ENCODE data around the gene ARMC9. TPM values are rescaled to one million over a fixed set of nuclear protein-coding genes. Genes with fewer than 3 reads are reported as not detected.

The ARMC9 gene
- total RNA-seq, 1 donor from 2014 or later = 178 TPM

DNA sequence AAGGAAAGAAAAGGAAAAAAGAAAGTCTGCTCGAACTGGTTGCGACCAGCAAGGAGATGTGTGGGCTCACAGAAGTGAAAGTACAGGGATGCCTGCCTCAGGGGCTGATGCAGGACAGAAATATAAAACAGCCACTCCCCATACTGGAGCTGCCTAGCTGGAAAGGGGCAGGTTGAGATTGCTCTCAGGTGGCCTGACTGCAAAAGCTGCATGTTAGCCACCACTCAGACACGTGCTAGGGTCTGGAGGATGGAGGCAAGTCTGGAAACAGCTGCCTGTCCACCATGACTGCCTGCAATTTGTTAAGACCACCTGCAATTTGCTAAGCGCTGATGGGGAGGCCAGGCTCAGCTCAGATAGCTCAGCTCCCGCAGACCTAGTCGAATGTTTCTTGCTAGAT lies 215.0 kb downstream of the ARMC9 start:
- TF ChIP-seq, protein P1, sequence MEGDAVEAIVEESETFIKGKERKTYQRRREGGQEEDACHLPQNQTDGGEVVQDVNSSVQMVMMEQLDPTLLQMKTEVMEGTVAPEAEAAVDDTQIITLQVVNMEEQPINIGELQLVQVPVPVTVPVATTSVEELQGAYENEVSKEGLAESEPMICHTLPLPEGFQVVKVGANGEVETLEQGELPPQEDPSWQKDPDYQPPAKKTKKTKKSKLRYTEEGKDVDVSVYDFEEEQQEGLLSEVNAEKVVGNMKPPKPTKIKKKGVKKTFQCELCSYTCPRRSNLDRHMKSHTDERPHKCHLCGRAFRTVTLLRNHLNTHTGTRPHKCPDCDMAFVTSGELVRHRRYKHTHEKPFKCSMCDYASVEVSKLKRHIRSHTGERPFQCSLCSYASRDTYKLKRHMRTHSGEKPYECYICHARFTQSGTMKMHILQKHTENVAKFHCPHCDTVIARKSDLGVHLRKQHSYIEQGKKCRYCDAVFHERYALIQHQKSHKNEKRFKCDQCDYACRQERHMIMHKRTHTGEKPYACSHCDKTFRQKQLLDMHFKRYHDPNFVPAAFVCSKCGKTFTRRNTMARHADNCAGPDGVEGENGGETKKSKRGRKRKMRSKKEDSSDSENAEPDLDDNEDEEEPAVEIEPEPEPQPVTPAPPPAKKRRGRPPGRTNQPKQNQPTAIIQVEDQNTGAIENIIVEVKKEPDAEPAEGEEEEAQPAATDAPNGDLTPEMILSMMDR (IDR thresholded peaks at IDR 0.05) = no peak
- H3K27ac Mint-ChIP-seq (ENCODE audit: unreplicated experiment) = no peak overlapping the region
- no peak overlapping the region for H3K4me3 Mint-ChIP-seq (ENCODE audit: unreplicated experiment)
- H3K4me1 Mint-ChIP-seq (ENCODE audit: unreplicated experiment) = peaks cover 24% of the 10 kb centered on the region
- H3K36me3 Mint-ChIP-seq (ENCODE audit: unreplicated experiment) = no peaks in the 10 kb centered on the region
- DNase-seq (ENCODE audit: extremely low spot score, unreplicated experiment) = no peak
- H3K9me3 Mint-ChIP-seq (ENCODE audit: unreplicated experiment) = peaks cover 4% of the 10 kb centered on the region
- no peaks in the 10 kb centered on the region for H3K27me3 Mint-ChIP-seq (ENCODE audit: unreplicated experiment)

- Mint-ChIP-seq H3K36me3 (ENCODE audit: unreplicated experiment) (no peaks in the 10 kb centered on the region), H3K9me3 (ENCODE audit: unreplicated experiment) (peaks cover 4% of the 10 kb centered on the region), H3K27ac (ENCODE audit: unreplicated experiment) (no peak overlapping the region), H3K27me3 (ENCODE audit: unreplicated experiment) (no peaks in the 10 kb centered on the region), H3K4me3 (ENCODE audit: unreplicated experiment) (no peak overlapping the region), H3K4me1 (ENCODE audit: unreplicated experiment) (peaks cover 24% of the 10 kb centered on the region)
- DNase-seq (ENCODE audit: extremely low spot score, unreplicated experiment) = no peak
- TF ChIP-seq, protein P1 (IDR thresholded peaks at IDR 0.05) = no peak
Observed at GRCh38 chr2:231413921-231414476, 215.6 kb downstream of the ARMC9 start.

DNA sequence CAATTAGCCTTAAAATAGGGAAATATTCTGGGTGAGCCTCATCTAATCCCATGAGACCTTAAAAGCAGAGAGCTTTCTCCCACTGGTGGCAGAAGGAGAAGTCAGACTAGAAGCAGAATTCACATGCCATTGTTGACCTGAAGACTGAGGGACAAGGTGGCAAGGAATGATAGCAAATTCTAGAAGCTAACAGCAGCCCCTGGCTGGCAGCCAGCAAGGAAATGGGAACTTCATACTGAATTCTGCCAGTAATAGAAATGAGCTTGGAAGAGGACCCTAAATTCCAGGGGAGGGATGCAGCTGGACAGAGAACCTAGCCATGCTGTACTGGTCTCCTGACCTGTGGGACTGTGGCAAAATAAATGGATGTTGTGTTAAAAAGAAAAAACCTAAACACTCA lies 216.6 kb downstream of the ARMC9 start:
- Mint-ChIP-seq H3K4me1 (ENCODE audit: unreplicated experiment) (peaks cover 24% of the 10 kb centered on the region), H3K27me3 (ENCODE audit: unreplicated experiment) (no peaks in the 10 kb centered on the region), H3K27ac (ENCODE audit: unreplicated experiment) (no peak overlapping the region), H3K9me3 (ENCODE audit: unreplicated experiment) (peaks cover 4% of the 10 kb centered on the region), H3K36me3 (ENCODE audit: unreplicated experiment) (no peaks in the 10 kb centered on the region), H3K4me3 (ENCODE audit: unreplicated experiment) (no peak overlapping the region)
- DNase-seq (ENCODE audit: extremely low spot score, unreplicated experiment) = no peak
- TF ChIP-seq, protein P1 (IDR thresholded peaks at IDR 0.05) = no peak

- Mint-ChIP-seq H3K27me3 (ENCODE audit: unreplicated experiment) (no peaks in the 10 kb centered on the region), H3K4me1 (ENCODE audit: unreplicated experiment) (peaks cover 5% of the 10 kb centered on the region), H3K4me3 (ENCODE audit: unreplicated experiment) (no peak overlapping the region), H3K36me3 (ENCODE audit: unreplicated experiment) (no peaks in the 10 kb centered on the region), H3K9me3 (ENCODE audit: unreplicated experiment) (no peaks in the 10 kb centered on the region), H3K27ac (ENCODE audit: unreplicated experiment) (no peak overlapping the region)
- TF ChIP-seq, protein P1 (IDR thresholded peaks at IDR 0.05) = no peak
- no peak for DNase-seq (ENCODE audit: extremely low spot score, unreplicated experiment)
Observed at GRCh38 chr2:231418820-231419640, 220.6 kb downstream of the ARMC9 start.

DNA sequence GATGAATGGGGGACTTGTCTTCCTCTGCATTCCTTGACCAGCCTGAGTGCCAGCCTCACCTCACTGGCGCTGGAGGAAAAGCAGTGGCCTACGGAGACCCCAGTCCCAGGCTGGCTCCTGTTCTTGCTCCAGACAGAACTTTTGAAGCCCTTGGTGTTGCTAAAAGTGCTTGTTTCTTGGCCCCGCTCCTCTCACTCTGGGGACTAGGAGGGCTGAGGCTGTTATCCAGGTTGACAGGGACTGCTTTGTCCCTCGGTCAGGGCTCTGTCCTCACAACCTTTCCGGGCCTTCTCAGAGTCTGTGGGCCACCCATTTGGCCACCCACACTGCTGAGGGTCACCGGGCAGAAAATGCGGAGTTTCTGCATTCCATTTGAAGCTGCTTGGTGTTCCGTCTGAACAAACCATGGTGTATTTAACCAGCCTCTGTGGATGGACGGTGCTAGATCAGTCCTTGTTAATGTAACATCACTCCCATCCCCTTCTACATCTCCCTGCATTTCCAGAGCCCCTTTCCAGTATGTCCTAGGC lies 222.7 kb downstream of the ARMC9 start:
- DNase-seq (ENCODE audit: extremely low spot score, unreplicated experiment) = no peak
- TF ChIP-seq, protein P1 (IDR thresholded peaks at IDR 0.05) = no peak
- Mint-ChIP-seq H3K27ac (ENCODE audit: unreplicated experiment) (no peak overlapping the region), H3K36me3 (ENCODE audit: unreplicated experiment) (no peaks in the 10 kb centered on the region), H3K4me1 (ENCODE audit: unreplicated experiment) (no peaks in the 10 kb centered on the region), H3K27me3 (ENCODE audit: unreplicated experiment) (no peaks in the 10 kb centered on the region), H3K4me3 (ENCODE audit: unreplicated experiment) (no peak overlapping the region), H3K9me3 (ENCODE audit: unreplicated experiment) (no peaks in the 10 kb centered on the region)

Data from osteocyte (in vitro differentiated cells).